ENCODE results near the gene PPP1R37.

PPP1R37 gene, protein sequence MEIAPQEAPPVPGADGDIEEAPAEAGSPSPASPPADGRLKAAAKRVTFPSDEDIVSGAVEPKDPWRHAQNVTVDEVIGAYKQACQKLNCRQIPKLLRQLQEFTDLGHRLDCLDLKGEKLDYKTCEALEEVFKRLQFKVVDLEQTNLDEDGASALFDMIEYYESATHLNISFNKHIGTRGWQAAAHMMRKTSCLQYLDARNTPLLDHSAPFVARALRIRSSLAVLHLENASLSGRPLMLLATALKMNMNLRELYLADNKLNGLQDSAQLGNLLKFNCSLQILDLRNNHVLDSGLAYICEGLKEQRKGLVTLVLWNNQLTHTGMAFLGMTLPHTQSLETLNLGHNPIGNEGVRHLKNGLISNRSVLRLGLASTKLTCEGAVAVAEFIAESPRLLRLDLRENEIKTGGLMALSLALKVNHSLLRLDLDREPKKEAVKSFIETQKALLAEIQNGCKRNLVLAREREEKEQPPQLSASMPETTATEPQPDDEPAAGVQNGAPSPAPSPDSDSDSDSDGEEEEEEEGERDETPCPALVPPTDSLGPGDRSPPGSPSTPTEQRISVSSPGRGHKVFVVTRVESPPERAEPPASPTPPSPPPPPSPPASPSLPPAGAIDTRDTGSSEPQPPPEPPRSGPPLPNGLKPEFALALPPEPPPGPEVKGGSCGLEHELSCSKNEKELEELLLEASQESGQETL

DNA sequence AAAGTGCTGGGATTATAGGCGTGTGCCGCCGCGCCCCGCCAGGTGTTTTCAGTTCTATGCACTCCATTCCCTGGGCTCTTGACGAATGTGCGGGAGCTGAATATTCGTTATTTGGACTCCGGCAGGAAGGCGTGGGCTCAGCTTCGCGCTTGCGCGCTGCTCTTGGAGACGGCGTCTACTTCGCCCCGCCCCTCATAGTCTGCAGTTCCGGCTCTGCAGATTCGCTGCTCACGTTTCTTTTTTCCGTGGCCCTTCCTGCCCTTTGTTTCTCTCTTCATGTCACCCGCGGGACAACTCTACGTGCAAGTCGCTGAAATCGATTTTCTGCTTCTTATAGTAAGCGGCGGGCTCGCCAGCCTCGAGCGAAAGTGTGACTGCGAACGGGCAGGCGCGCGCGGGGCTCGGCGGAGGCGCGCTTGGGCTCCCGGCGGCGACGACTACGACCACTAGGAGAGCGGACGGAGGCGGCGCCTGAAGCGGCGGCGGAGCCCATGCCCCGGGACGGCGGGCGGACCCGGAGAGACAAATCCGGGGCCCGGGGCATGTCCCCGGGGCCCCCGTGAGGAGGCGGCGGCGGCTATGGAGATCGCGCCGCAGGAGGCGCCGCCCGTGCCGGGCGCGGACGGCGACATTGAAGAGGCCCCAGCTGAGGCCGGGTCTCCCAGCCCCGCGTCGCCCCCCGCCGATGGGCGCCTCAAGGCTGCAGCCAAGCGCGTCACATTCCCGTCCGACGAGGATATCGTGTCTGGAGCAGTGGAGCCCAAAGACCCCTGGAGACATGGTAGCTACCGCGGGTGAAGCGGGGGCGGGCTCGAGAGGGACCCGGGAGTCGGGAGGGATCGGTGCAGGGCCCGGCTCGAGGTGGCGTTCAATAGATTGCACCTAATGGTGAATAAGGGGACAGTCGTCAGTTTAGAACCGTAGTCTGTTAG is at the start of gene PPP1R37:
Gene PPP1R37 (plus strand): TSS at position 433 of the 932 bp plus-strand sequence. CDS start 147 bp downstream, at position 580.
- peak within 1 kb of the TSS; percentile 79 for H3K4me3 ChIP-seq (ENCODE audit: low read length)
- peak; percentile 99 for DNase-seq (ENCODE audit: low read depth)
- TF ChIP-seq, protein P1, sequence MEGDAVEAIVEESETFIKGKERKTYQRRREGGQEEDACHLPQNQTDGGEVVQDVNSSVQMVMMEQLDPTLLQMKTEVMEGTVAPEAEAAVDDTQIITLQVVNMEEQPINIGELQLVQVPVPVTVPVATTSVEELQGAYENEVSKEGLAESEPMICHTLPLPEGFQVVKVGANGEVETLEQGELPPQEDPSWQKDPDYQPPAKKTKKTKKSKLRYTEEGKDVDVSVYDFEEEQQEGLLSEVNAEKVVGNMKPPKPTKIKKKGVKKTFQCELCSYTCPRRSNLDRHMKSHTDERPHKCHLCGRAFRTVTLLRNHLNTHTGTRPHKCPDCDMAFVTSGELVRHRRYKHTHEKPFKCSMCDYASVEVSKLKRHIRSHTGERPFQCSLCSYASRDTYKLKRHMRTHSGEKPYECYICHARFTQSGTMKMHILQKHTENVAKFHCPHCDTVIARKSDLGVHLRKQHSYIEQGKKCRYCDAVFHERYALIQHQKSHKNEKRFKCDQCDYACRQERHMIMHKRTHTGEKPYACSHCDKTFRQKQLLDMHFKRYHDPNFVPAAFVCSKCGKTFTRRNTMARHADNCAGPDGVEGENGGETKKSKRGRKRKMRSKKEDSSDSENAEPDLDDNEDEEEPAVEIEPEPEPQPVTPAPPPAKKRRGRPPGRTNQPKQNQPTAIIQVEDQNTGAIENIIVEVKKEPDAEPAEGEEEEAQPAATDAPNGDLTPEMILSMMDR (IDR thresholded peaks at IDR 0.05; ENCODE audit: insufficient read depth, low read depth, low read length, missing control alignments) = peak; percentile 8

DNA sequence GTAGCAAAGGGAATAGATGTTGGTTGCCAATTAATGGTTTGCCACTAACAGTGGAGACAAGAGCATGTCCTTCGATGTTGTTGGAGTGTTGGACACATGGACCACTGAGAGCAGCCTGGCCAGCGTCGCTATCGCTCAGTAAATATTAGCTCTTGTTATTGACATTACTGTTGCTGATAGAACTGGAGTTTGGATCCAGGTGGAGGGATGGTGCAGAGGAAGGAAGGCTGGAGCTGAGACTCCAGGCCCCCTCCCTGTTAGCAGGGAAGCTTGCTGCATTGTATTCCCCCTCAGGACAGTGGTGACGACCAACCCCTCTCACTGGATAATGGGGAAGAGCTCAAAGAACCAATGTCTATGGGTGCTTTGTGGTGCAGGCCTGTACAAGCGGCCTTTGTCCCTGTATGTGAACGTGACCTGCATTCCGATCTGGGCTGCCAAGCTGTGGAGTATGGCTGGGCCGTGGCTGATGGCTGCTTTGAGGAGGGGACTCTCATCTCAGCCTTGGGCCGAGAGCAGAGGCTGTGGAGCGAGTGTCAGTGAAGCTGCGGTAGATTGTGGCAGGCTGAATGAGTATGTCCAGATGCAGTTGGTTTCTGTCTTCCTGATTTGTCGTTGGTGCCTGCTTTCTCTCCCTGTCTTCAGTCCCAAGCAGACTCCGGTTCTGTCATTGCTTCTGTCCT is 47.2 kb upstream of the PPP1R37 start:
- DNase-seq (ENCODE audit: low read depth) = no peak
- H3K4me3 ChIP-seq (ENCODE audit: low read length) = no peak overlapping the region
- TF ChIP-seq, protein P1 (IDR thresholded peaks at IDR 0.05; ENCODE audit: insufficient read depth, low read depth, low read length, missing control alignments) = no peak

DNA sequence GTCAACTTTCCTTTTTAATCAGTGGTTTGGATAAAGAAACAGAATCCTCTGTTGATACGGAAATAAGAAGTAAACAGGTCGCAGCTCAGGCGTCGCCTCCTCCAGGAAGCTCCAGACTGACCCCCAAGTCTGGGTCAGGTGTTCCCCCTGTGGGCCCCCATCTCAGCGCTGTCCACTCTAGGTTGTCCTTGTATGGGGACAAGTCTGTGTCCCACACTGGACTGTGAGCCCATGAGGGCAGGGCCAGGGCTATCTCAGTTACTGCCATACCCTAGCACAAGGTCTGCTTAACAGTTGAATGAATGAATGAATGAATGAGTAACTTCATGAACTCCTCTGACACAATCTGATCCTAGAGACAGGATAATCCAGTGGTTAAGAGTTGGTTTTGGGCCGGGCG is 46.6 kb upstream of the PPP1R37 start:
- DNase-seq (ENCODE audit: low read depth) = no peak
- no peak overlapping the region for H3K4me3 ChIP-seq (ENCODE audit: low read length)
- TF ChIP-seq, protein P1 (IDR thresholded peaks at IDR 0.05; ENCODE audit: insufficient read depth, low read depth, low read length, missing control alignments) = no peak

DNA sequence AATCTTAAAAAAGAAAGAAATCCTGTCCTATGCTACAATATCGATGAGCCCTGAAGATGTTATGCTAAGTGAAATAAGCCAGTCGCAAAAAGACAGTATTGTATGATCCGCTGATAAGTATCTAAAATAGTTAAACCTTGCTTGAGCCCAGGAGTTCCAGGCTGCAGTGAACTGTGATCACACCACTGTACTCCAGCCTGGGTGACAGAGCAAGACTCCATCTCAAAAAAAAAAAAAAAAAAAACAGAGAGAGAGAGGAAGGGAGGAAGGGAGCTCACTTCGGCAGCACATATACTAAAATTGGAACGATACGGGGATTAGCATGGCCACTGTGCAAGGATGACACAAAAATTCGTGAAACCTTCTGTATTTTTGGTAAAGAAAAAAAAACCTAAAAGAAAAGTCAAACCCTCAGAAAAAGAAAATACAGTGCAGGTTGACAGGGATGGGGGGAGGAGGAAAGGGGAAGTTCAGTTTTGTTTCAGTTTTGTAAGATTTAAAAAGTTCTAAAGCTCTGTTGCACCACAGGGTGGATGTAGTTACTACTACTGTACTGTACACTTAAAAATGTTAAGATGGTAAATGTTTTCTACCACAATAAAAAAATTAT is 45.7 kb upstream of the PPP1R37 start:
- TF ChIP-seq, protein P1 (IDR thresholded peaks at IDR 0.05; ENCODE audit: insufficient read depth, low read depth, low read length, missing control alignments) = no peak
- no peak overlapping the region for H3K4me3 ChIP-seq (ENCODE audit: low read length)
- no peak for DNase-seq (ENCODE audit: low read depth)

DNA sequence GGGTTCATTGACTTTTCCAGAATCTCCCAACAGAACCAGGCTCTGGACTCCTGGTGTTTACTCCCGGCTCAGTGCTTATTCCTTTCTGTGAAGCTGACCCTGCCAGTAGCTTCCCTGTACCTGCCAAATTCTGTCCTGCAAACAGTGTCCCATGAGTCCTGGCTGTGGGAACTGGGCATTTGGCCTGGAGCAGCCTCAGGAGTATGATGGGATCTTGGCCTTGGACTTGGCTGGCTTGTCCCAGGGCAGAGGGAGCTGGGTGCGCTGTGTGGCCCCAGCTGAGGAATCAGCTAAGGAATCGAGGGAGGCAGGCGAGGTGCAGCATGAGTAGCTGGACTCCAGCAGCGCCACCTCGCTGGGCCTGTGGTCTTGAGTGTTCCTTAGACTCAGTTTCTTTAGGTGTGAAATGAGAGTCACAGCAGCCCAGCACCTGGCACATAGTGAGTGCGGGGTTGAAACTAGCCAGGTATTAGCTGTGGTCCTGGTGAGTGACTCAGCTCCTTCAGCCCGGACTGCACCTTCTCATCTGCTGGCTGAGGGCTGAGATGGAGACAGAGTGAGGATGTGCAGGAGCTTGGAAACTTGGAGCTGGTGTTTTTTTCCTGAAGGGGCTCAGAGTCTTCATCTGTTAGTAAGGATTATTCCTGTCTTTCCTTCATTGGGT is 43.8 kb upstream of the PPP1R37 start:
- no peak overlapping the region for H3K4me3 ChIP-seq (ENCODE audit: low read length)
- TF ChIP-seq, protein P1 (IDR thresholded peaks at IDR 0.05; ENCODE audit: insufficient read depth, low read depth, low read length, missing control alignments) = no peak
- DNase-seq (ENCODE audit: low read depth) = peak; percentile 65
